ENCODE data around the gene CCDC33.

The CCDC33 gene

DNA sequence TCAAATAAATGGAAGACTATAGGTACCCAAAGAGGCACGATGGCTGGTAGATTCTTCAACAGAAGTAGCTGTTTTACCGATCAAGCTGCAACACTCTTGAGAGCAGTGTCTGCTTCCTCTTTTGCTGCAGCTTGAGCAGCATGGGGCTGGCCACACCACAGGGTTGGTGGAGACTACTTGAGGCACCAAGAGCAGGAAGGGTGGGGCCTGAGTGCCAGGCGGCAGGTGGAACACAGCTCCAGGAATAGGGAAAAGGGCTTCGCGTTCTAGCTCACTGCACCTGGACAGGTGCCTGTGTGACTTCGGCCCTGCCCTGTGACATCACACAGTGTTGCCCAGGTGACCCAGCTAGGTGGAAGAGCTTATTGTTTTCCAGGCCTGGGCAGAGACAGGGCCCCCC, at the start of gene CCDC33:
CCDC33 (plus strand) TSS at position 365 of the 400 bp plus-strand sequence. CDS start 394 bp downstream, outside the sequence.
- DNase-seq (ENCODE audit: low spot score) (no peak), FAIRE-seq (no peak)

DNA sequence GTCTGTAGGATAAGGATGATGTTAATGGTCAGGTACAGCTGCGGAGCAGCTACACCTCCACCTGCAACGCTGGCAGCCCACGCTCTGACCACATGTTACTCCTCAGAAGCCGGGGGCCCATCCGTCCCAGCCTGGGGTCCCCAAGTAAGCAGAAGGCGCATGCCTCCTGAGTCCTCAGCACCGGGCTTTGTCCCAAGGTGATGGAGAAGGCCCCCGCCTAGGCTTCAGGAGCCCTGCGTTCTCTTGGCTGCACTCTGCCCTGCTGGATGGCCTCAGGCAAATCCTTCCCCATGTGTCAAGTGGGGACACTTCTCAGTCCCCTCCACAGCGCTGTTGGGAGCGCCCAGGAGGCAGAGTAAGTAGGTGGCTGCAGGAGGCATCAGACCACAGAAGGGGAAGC, 47.9 kb upstream of the CCDC33 start:
- FAIRE-seq (no peak), DNase-seq (ENCODE audit: low spot score) (no peak)

- DNase-seq (ENCODE audit: low spot score): no peak
- no peak for FAIRE-seq
Observed at GRCh38 chr15:74191798-74192197, 44.3 kb upstream of the CCDC33 start.

DNA sequence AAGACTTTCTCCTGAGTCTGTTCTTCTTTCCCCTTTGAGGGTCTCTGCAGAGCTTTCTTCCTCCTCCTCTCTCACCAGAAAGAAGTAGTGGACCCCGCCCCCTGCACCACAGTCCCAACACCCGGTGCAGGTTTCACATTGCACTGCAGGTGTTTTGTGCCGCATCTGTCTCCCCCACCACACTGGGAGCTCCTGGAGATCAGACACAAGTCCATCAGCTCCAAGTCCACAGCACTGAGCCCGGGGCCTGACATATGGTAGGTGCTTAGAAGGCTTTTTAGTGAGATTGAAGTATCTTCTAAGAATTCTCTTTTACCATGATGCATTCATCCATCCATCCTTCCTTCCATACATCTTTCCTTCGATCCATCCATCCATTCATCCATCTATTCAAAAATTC, 43.4 kb upstream of the CCDC33 start:
- no peak for DNase-seq (ENCODE audit: low spot score)
- FAIRE-seq: no peak

- FAIRE-seq (no peak), DNase-seq (ENCODE audit: low spot score) (peak; percentile 44)
Observed at GRCh38 chr15:74193299-74193718, 42.8 kb upstream of the CCDC33 start.

DNA sequence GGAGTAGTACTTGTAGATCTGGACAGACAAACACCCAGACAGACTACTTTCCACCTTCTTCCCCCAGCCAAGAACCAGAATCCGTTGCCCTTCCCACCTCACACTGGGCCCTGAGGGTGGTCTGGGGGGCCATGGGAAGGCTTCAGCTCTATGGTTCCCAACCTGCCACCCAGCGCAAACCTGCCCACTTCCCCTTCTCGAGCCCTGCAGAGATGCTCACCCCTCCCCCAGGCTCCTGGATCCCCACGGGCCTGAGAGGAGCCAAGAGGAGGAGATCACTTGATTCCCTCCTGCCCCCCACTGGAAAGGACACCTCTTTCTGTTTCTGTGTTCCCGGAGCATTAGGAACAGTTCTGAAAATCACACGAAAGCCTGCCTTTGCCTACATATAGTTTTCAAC, 42.2 kb upstream of the CCDC33 start:
- DNase-seq (ENCODE audit: low spot score) (no peak), FAIRE-seq (no peak)

DNA sequence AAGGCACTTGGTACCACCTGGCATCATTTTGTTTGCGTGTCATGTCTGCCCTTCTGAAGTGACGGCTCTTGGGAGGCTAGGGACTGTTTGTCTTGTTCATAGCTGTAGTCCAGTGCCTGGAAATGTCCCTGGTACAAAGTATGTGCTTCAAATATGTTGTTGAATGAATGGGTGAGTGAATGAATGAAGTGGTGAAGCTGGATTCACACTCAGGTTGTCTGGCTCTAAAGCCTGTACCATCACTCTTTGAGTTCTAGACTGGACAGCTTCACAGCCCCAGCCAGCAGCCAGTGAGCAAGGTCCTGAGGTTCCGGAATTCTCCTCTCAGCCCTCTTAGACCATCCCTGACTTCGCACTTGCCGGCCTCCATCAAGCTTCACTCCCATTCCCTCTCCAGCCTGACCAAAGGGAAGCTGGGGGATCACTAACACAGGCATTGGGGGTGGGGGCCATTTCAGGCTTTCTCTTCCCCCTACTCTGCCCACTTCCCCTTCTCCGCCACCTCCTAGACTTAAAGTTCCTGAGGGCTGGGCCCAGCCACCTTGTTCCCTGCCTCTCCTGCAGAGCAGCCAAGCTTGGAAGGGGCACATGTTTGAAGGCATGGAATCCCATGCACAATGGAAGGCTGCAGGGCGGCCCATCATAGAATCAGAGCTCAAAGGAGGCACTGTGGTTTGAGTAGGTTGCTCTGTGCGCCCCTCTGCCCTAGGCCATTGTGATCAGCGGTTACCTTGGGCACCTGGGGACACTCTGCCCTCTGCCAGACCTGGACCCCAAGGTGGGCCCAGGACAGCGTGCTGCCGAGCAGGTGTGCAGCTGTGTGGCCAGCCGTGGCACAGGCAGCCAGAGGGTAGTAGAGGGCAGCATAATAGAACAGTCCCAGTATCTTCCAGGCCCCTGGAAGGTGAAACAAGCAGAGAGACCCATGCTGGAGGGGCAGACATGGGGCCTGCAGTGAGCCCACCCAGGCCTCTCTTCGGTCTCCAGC, 41.3 kb upstream of the CCDC33 start:
- FAIRE-seq (peak; percentile 13), DNase-seq (ENCODE audit: low spot score) (no peak)

DNA sequence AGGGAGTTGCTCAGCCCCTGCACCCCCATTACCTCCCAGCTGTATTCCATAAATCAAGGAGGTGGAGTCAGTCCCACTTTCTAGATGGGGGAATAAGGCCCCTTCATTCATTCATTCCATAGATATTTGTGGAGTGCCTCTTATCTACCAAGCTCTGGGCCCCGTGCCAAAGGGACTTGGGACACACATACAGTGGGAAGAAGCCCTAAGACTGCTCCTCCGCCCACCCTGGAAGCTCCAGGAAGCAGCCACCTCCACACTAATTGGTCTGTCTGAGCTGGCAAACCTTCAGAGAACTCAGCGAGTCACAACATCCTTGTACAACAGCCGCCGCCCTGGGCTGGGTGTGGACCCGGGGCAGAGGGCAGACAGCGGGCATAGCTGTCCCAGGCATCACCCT, 40.0 kb upstream of the CCDC33 start:
- DNase-seq (ENCODE audit: low spot score) (peak; percentile 72), FAIRE-seq (no peak)

- DNase-seq (ENCODE audit: low spot score) (no peak), FAIRE-seq (no peak)
Observed at GRCh38 chr15:74197176-74197965, 38.8 kb upstream of the CCDC33 start.

- DNase-seq (ENCODE audit: low spot score) (no peak), FAIRE-seq (no peak)
Observed at GRCh38 chr15:74199297-74199652, 36.9 kb upstream of the CCDC33 start.

- FAIRE-seq: no peak
Observed at GRCh38 chr15:74200412-74200815, 35.7 kb upstream of the CCDC33 start.

GRCh38 chr15:74200871-74201419, 35.2 kb upstream of the CCDC33 start:
- FAIRE-seq (no peak), DNase-seq (ENCODE audit: low spot score) (no peak)

More at GRCh38 chr15:74200412-74200815, 35.7 kb upstream of the CCDC33 start:
- DNase-seq (ENCODE audit: low spot score): no peak

GRCh38 chr15:74201710-74202420, 34.3 kb upstream of the CCDC33 start:
- DNase-seq (ENCODE audit: low spot score) (no peak), FAIRE-seq (no peak)

GRCh38 chr15:74202452-74203401, 33.4 kb upstream of the CCDC33 start, which contains the start of gene STRA6:
Gene STRA6, minus strand, starts transcription at chr15:74202787. Its CDS starts 520 bp downstream, at chr15:74202267.
- FAIRE-seq: no peak
- DNase-seq (ENCODE audit: low spot score): no peak

- FAIRE-seq (no peak), DNase-seq (ENCODE audit: low spot score) (no peak)
Observed at GRCh38 chr15:74203914-74204431, 32.2 kb upstream of the CCDC33 start.

DNA sequence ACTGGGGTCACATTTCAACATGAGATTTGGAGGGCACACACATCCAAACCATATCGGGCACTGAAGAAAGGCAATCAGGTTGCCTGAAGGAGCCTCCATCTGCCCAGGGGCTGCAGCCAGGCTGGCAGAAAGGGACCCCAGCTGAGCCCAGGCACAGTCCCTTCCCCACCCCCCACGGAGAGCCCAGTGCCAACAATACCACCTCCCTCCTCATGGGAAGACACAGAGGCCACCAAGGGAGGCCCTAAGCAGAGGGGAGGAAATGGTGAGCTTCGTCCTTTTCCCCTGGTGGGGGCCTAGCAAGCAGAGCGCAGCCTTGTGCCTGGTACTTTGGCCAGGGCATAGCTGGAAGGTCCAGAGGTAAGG, 30.6 kb upstream of the CCDC33 start:
- no peak for DNase-seq (ENCODE audit: low spot score)
- FAIRE-seq: no peak

DNA sequence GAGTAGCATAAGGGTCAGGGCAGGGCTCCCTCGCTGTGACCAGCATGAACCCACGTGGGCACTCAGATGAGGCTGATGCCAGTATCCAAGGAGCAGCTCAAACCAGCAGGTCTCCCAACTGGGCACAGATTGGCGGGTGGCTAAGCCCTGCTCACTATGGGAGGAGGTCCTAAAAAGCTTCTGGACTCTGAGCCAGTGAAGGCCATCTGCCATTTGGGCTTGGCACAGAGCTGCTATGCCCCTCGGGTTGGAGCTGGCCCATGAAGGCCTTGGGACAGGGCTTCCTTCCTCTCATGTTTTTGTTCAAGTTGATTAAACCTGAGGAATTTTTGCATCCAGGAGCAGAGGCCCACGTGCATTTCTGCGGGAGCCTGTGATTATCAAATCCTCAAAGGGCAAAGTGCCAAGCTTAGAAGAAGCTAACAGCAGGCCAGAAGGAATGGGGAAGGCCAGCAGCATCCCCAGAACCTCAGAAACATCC, 29.3 kb upstream of the CCDC33 start:
- DNase-seq (ENCODE audit: low spot score) (no peak), FAIRE-seq (no peak)

DNA sequence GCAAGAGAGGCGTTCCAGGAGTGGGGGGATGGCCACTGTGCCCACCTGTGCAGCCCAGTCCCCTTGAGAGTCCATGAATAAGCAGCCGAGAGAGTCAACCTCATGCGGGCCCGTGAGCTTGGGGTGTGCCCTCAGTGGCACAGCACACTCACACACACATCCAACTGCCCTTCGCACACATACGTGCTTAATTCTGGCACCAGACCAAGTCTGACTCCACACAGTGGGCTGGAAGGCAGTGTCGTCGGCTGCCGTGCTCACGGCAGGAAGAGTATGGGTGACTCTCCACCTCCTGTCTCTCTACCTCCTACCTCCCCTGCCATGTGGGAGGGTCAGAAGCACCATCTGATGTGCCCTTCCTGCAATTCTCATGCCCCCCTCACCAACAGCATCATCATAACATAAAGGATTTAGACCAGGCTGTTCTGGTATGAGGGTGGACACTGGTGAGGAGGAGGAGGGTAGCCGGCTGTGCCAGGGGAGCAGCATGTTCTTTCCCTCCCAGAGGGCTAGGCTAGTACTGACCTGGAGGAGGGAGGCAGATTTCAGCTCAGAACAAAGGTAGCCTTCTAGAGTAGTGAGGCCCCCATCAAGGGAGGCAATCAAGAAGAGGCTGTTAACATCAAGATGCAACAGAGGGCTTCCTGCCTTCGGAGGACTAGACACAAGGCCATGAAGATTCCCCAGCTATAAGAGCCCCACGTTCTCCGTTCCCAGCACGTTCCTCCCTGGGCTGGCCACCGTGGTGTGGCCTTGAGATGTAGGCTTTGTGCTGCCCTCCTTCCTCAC, 28.3 kb upstream of the CCDC33 start:
- DNase-seq (ENCODE audit: low spot score): no peak

GRCh38 chr15:74208496-74208895, 27.6 kb upstream of the CCDC33 start:
- no peak for FAIRE-seq
- no peak for DNase-seq (ENCODE audit: low spot score)

More for the DNA sequence above, 28.3 kb upstream of the CCDC33 start:
- no peak for FAIRE-seq
